Measurements from ENCODE around the gene DMRTA2.

DNA sequence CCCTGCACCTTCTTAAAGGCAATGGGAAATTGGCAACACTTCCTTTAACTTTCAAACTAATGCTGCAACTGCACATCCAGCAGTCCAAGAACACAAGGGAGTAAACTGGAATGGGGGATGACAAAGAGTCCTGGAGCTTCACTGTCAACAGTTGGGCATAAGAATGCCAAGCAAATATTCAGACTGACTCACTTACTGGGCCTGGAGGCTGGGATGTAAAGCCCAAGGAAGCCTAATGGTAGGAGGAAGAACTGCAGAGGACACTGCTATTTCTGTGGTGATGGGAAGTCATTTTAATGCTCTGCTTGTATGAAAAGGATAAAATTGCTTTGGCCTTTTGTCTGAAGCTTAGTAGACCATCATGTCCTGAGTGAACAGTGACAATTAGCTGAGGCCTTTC lies 15.7 kb upstream of the DMRTA2 start:
- TF ChIP-seq EZH2 (IDR thresholded peaks at IDR 0.05) = no peak
- no peak for TF ChIP-seq POLR2AphosphoS5 (IDR thresholded peaks at IDR 0.05; ENCODE audit: borderline replicate concordance, low read depth, low read length)

Measured in SK-N-MC (cell line).